Mammary epithelial cell (primary cell): ENCODE data around the gene VWCE.
"Not testable (repeated sequence)": the region's sequence is repeated elsewhere in the genome, so short reads cannot be mapped to it uniquely, and the experiment has no call there.

Source experiments
- CTCF ChIP-seq, 2 donors: IDR thresholded peaks in 1 of 2; conservative IDR thresholded peaks in 1 of 2; 2 replicates each; pipeline ENCODE4 v1.5.1; 2011 to 2012; ENCODE audit warnings: inconsistent platforms in 2 of 2, low read length in 2 of 2, mild to moderate bottlenecking in 2 of 2, control low read depth in 1 of 2, low read depth in 1 of 2; ENCODE audit not compliant: insufficient read depth in 1 of 2; ENCODE audit errors: extremely low read depth in 1 of 2
- EZH2 ChIP-seq: IDR thresholded peaks from 2 replicates; pipeline ENCODE4 v1.6.1; 2012; ENCODE audit warnings: low read length, inconsistent platforms, borderline replicate concordance

- TF ChIP-seq CTCF (conservative IDR thresholded peaks at IDR 0.05 in 1 of 2, IDR thresholded peaks at IDR 0.05 in 1 of 2; ENCODE audit: extremely low read depth in 1 of 2, insufficient read depth in 1 of 2, low read depth in 1 of 2, low read length in 2 of 2); EZH2: not testable (repeated sequence)
Observed at GRCh38 chr11:61210629-61211028, 84.5 kb downstream of the VWCE start.
